ENCODE results near the gene KRTAP5-10.
"Not testable (repeated sequence)": the region's sequence is repeated elsewhere in the genome, so short reads cannot be mapped to it uniquely, and the experiment has no call there.

The KRTAP5-10 gene

GRCh38 chr11:71534711-71535608, 30.4 kb upstream of the KRTAP5-10 start:
- H3K9me3 ChIP-seq (ENCODE audit: control insufficient read depth, low read length); H3K9ac ChIP-seq (ENCODE audit: low read length); H3K4me1 ChIP-seq (ENCODE audit: control insufficient read depth, insufficient read depth, low read length); H3K36me3 ChIP-seq (ENCODE audit: control insufficient read depth, insufficient read depth, low read length, severe bottlenecking); DNase-seq (ENCODE audit: low read depth); H3K4me3 ChIP-seq (ENCODE audit: low read length); H3K27me3 ChIP-seq (replicated peaks; ENCODE audit: control insufficient read depth, insufficient read depth, low read length): not testable (repeated sequence)

GRCh38 chr11:71535825-71536224, 29.5 kb upstream of the KRTAP5-10 start:
- Histone ChIP-seq H3K9me3 (ENCODE audit: control insufficient read depth, low read length) (no peaks in the 10 kb centered on the region), H3K4me1 (ENCODE audit: control insufficient read depth, insufficient read depth, low read length) (no peaks in the 10 kb centered on the region), H3K4me3 (ENCODE audit: low read length) (no peak overlapping the region), H3K36me3 (ENCODE audit: control insufficient read depth, insufficient read depth, low read length, severe bottlenecking) (no peaks in the 10 kb centered on the region), H3K9ac (ENCODE audit: low read length) (no peak overlapping the region), H3K27me3 (replicated peaks; ENCODE audit: control insufficient read depth, insufficient read depth, low read length) (peaks cover 5% of the 10 kb centered on the region)
- DNase-seq (ENCODE audit: low read depth): no peak

- Histone ChIP-seq H3K9me3 (ENCODE audit: control insufficient read depth, low read length) (no peaks in the 10 kb centered on the region), H3K36me3 (ENCODE audit: control insufficient read depth, insufficient read depth, low read length, severe bottlenecking) (no peaks in the 10 kb centered on the region), H3K4me1 (ENCODE audit: control insufficient read depth, insufficient read depth, low read length) (no peaks in the 10 kb centered on the region), H3K4me3 (ENCODE audit: low read length) (no peak overlapping the region), H3K9ac (ENCODE audit: low read length) (no peak overlapping the region), H3K27me3 (replicated peaks; ENCODE audit: control insufficient read depth, insufficient read depth, low read length) (peaks cover 5% of the 10 kb centered on the region)
- no peak for DNase-seq (ENCODE audit: low read depth)
These were observed 27.8 kb upstream of the KRTAP5-10 start for GRCh38 chr11:71537537-71537936.

- DNase-seq (ENCODE audit: low read depth); H3K4me1 ChIP-seq (ENCODE audit: control insufficient read depth, insufficient read depth, low read length): not testable (repeated sequence)
These were observed 27.2 kb upstream of the KRTAP5-10 start, which contains the start of gene KRTAP5-8 for GRCh38 chr11:71537977-71538665. KRTAP5-8 (plus strand) TSS chr11:71538025; CDS start chr11:71538056, 31 bp downstream.

GRCh38 chr11:71538666-71538990, 26.7 kb upstream of the KRTAP5-10 start:
- Histone ChIP-seq H3K9ac (ENCODE audit: low read length) (no peak overlapping the region), H3K4me3 (ENCODE audit: low read length) (no peak overlapping the region), H3K9me3 (ENCODE audit: control insufficient read depth, low read length) (no peaks in the 10 kb centered on the region), H3K4me1 (ENCODE audit: control insufficient read depth, insufficient read depth, low read length) (no peaks in the 10 kb centered on the region), H3K36me3 (ENCODE audit: control insufficient read depth, insufficient read depth, low read length, severe bottlenecking) (no peaks in the 10 kb centered on the region), H3K27me3 (replicated peaks; ENCODE audit: control insufficient read depth, insufficient read depth, low read length) (peaks cover 5% of the 10 kb centered on the region)
- no peak for DNase-seq (ENCODE audit: low read depth)

More at GRCh38 chr11:71537977-71538665, 27.2 kb upstream of the KRTAP5-10 start, which contains the start of gene KRTAP5-8:
- H3K27me3 ChIP-seq (replicated peaks; ENCODE audit: control insufficient read depth, insufficient read depth, low read length); H3K36me3 ChIP-seq (ENCODE audit: control insufficient read depth, insufficient read depth, low read length, severe bottlenecking); H3K9ac ChIP-seq (ENCODE audit: low read length); H3K9me3 ChIP-seq (ENCODE audit: control insufficient read depth, low read length); H3K4me3 ChIP-seq (ENCODE audit: low read length): not testable (repeated sequence)

- H3K27me3 ChIP-seq (replicated peaks; ENCODE audit: control insufficient read depth, insufficient read depth, low read length): peaks cover 5% of the 10 kb centered on the region
- H3K9me3 ChIP-seq (ENCODE audit: control insufficient read depth, low read length): no peaks in the 10 kb centered on the region
- no peak overlapping the region for H3K4me3 ChIP-seq (ENCODE audit: low read length)
- no peaks in the 10 kb centered on the region for H3K4me1 ChIP-seq (ENCODE audit: control insufficient read depth, insufficient read depth, low read length)
- DNase-seq (ENCODE audit: low read depth): no peak
- H3K36me3 ChIP-seq (ENCODE audit: control insufficient read depth, insufficient read depth, low read length, severe bottlenecking): no peaks in the 10 kb centered on the region
- no peak overlapping the region for H3K9ac ChIP-seq (ENCODE audit: low read length)
These were observed 26.3 kb upstream of the KRTAP5-10 start for GRCh38 chr11:71539017-71539416.

GRCh38 chr11:71539971-71540370, 25.4 kb upstream of the KRTAP5-10 start:
- not testable (repeated sequence) for H3K4me1 ChIP-seq (ENCODE audit: control insufficient read depth, insufficient read depth, low read length); H3K9me3 ChIP-seq (ENCODE audit: control insufficient read depth, low read length); DNase-seq (ENCODE audit: low read depth); H3K9ac ChIP-seq (ENCODE audit: low read length); H3K4me3 ChIP-seq (ENCODE audit: low read length); H3K27me3 ChIP-seq (replicated peaks; ENCODE audit: control insufficient read depth, insufficient read depth, low read length); H3K36me3 ChIP-seq (ENCODE audit: control insufficient read depth, insufficient read depth, low read length, severe bottlenecking)

GRCh38 chr11:71540521-71541304, 24.6 kb upstream of the KRTAP5-10 start:
- not testable (repeated sequence) for DNase-seq (ENCODE audit: low read depth); H3K9ac ChIP-seq (ENCODE audit: low read length); H3K36me3 ChIP-seq (ENCODE audit: control insufficient read depth, insufficient read depth, low read length, severe bottlenecking); H3K4me1 ChIP-seq (ENCODE audit: control insufficient read depth, insufficient read depth, low read length); H3K4me3 ChIP-seq (ENCODE audit: low read length); H3K9me3 ChIP-seq (ENCODE audit: control insufficient read depth, low read length); H3K27me3 ChIP-seq (replicated peaks; ENCODE audit: control insufficient read depth, insufficient read depth, low read length)

- no peaks in the 10 kb centered on the region for H3K36me3 ChIP-seq (ENCODE audit: control insufficient read depth, insufficient read depth, low read length, severe bottlenecking)
- H3K9me3 ChIP-seq (ENCODE audit: control insufficient read depth, low read length): no peaks in the 10 kb centered on the region
- no peaks in the 10 kb centered on the region for H3K27me3 ChIP-seq (replicated peaks; ENCODE audit: control insufficient read depth, insufficient read depth, low read length)
- no peaks in the 10 kb centered on the region for H3K4me1 ChIP-seq (ENCODE audit: control insufficient read depth, insufficient read depth, low read length)
- H3K9ac ChIP-seq (ENCODE audit: low read length): no peak overlapping the region
- no peak overlapping the region for H3K4me3 ChIP-seq (ENCODE audit: low read length)
- no peak for DNase-seq (ENCODE audit: low read depth)
These were observed 23.0 kb upstream of the KRTAP5-10 start for GRCh38 chr11:71542382-71542781.

- H3K9me3 ChIP-seq (ENCODE audit: control insufficient read depth, low read length): no peaks in the 10 kb centered on the region
- H3K36me3 ChIP-seq (ENCODE audit: control insufficient read depth, insufficient read depth, low read length, severe bottlenecking): no peaks in the 10 kb centered on the region
- H3K9ac ChIP-seq (ENCODE audit: low read length): no peak overlapping the region
- H3K27me3 ChIP-seq (replicated peaks; ENCODE audit: control insufficient read depth, insufficient read depth, low read length): peaks cover 3% of the 10 kb centered on the region
- DNase-seq (ENCODE audit: low read depth): no peak
- no peaks in the 10 kb centered on the region for H3K4me1 ChIP-seq (ENCODE audit: control insufficient read depth, insufficient read depth, low read length)
- H3K4me3 ChIP-seq (ENCODE audit: low read length): no peak overlapping the region
These were observed 22.2 kb upstream of the KRTAP5-10 start for GRCh38 chr11:71542879-71543777.

Data from adipocyte (in vitro differentiated cells).